Fibroblast of lung (primary cell): ENCODE results near the gene MRTFA. TPM values are rescaled to one million over a fixed set of nuclear protein-coding genes. Genes with fewer than 3 reads are reported as not detected.
A peak's percentile ranks its signal among the peaks of the same experiment; 100 is the strongest.

Experiments used
- DNase-seq, 2 donors: peaks; one replicate each; pipeline versions ENCODE4 v3.0.0 to v3.0.0-alpha.2; 2010; ENCODE audit warnings: low read depth in 2 of 2
- H2AFZ ChIP-seq: 2 replicates; pipeline ENCODE4 v1.5.1; 2012; ENCODE audit warnings: low read length, control low read depth, inconsistent platforms
- H3K27ac ChIP-seq: 2 replicates; pipeline ENCODE4 v1.5.1; 2011; ENCODE audit warnings: low read length, control low read depth; ENCODE audit not compliant: insufficient read depth
- H3K27me3 ChIP-seq: 2 replicates; pipeline ENCODE4 v1.5.1; 2011; ENCODE audit warnings: mild to moderate bottlenecking, low read length; ENCODE audit not compliant: control insufficient read depth, insufficient read depth
- H3K36me3 ChIP-seq: 2 replicates; pipeline ENCODE4 v1.5.1; 2011; ENCODE audit warnings: low read length; ENCODE audit not compliant: control insufficient read depth, insufficient read depth
- H3K4me1 ChIP-seq: 2 replicates; pipeline ENCODE4 v1.5.1; 2011; ENCODE audit warnings: low read length; ENCODE audit not compliant: control insufficient read depth, insufficient read depth; ENCODE audit errors: extremely low read depth
- H3K4me2 ChIP-seq: 2 replicates; pipeline ENCODE4 v1.5.1; 2011; ENCODE audit warnings: low read length, control low read depth; ENCODE audit not compliant: insufficient read depth; ENCODE audit errors: extremely low read depth
- H3K4me3 ChIP-seq, 4 experiments: fragments of 200-600 bp in 1 of 4; sonication (generic) in 1 of 4; replicated peaks in 1 of 4; 2 replicates each; pipeline ENCODE4 v1.5.1; 2011 to 2016; ENCODE audit warnings: low read length in 4 of 4, low read depth in 3 of 4, mild to moderate bottlenecking in 3 of 4, control low read depth in 2 of 4, inconsistent platforms in 1 of 4, mixed read lengths in 1 of 4; ENCODE audit not compliant: insufficient read depth in 1 of 4; ENCODE audit errors: control extremely low read depth in 1 of 4
- H3K79me2 ChIP-seq: 2 replicates; pipeline ENCODE4 v1.5.1; 2012; ENCODE audit warnings: mild to moderate bottlenecking, low read length, inconsistent platforms; ENCODE audit not compliant: control insufficient read depth, insufficient read depth
- H3K9ac ChIP-seq: 2 replicates; pipeline ENCODE4 v1.5.1; 2011; ENCODE audit warnings: mild to moderate bottlenecking, low read length, control low read depth; ENCODE audit not compliant: insufficient read depth
- H3K9me3 ChIP-seq: 2 replicates; pipeline ENCODE4 v1.5.1; 2012; ENCODE audit warnings: low read depth, low read length; ENCODE audit not compliant: control insufficient read depth, insufficient read depth
- H4K20me1 ChIP-seq: 2 replicates; pipeline ENCODE4 v1.5.1; 2011; ENCODE audit warnings: low read length; ENCODE audit not compliant: control insufficient read depth, insufficient read depth; ENCODE audit errors: extremely low read depth
- EZH2 ChIP-seq: IDR thresholded peaks from 2 replicates; pipeline ENCODE4 v1.5.1; 2012; ENCODE audit warnings: low read length, control low read depth, mild to moderate bottlenecking; ENCODE audit errors: missing control alignments
- polyA plus RNA-seq, 2 donors: library from polyadenylated mRNA; depleted of rRNA in 1 of 2; stranded (reverse) in 1 of 2; unstranded in 1 of 2; fragments of >200 nt; gene quantifications; 2 replicates each; pipeline ENCODE4 v1.2.1, GENCODE V29; 2011 to 2012; ENCODE audit warnings: missing spikeins in 1 of 2
- total RNA-seq: library from RNA; depleted of rRNA; stranded (reverse); fragments of >200 nt; gene quantifications from 2 replicates; pipeline ENCODE4 v1.2.1, GENCODE V29; 2014
- TF ChIP-seq, protein P1 (sequence below), 2 donors: IDR thresholded peaks in 1 of 2; conservative IDR thresholded peaks in 1 of 2; 1 replicate in 1 of 2; 2 replicates in 1 of 2; pipeline ENCODE4 v1.5.1; 2011 to 2012; ENCODE audit warnings: low read length in 2 of 2, control low read depth in 1 of 2, inconsistent platforms in 1 of 2, low read depth in 1 of 2, mild to moderate bottlenecking in 1 of 2

MRTFA gene
- total and polyA plus RNA-seq, 2 donors (not counting 1 experiment from before 2014, with no cell fraction given): 7.6 to 23.0 TPM

DNA sequence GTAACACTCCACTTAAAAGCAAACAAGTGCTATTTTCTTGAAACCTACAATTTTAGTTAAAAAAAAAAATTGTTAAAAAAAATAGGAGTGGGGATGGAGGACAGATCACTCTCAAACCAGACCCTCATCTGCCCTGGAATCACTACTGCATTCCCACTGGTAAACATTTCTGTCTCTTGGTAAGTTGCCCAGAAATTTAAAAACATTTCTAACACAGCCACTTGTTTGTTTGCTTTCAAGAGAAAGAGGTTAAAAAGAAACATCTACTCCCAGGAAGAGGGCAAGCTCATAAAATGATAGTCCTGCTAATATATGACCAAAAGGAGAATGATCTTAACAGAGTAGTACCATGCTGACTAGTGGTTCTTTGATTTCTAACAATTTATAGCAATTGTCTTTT lies 182.8 kb downstream of the MRTFA start:
- Histone ChIP-seq H3K4me2 (no peak overlapping the region), H3K9me3 (no peaks in the 10 kb centered on the region), H3K4me3 (no peak overlapping the region), H3K27me3 (no peaks in the 10 kb centered on the region), H3K36me3 (no peaks in the 10 kb centered on the region), H4K20me1 (peaks cover 1% of the 10 kb centered on the region), H3K4me1 (peaks cover 7% of the 10 kb centered on the region), H3K79me2 (no peaks in the 10 kb centered on the region), H3K27ac (no peak overlapping the region), H3K9ac (no peak overlapping the region), H2AFZ (no peak overlapping the region)
- DNase-seq: peak in 1 of 2 donors; percentile 42
- TF ChIP-seq, protein P1, sequence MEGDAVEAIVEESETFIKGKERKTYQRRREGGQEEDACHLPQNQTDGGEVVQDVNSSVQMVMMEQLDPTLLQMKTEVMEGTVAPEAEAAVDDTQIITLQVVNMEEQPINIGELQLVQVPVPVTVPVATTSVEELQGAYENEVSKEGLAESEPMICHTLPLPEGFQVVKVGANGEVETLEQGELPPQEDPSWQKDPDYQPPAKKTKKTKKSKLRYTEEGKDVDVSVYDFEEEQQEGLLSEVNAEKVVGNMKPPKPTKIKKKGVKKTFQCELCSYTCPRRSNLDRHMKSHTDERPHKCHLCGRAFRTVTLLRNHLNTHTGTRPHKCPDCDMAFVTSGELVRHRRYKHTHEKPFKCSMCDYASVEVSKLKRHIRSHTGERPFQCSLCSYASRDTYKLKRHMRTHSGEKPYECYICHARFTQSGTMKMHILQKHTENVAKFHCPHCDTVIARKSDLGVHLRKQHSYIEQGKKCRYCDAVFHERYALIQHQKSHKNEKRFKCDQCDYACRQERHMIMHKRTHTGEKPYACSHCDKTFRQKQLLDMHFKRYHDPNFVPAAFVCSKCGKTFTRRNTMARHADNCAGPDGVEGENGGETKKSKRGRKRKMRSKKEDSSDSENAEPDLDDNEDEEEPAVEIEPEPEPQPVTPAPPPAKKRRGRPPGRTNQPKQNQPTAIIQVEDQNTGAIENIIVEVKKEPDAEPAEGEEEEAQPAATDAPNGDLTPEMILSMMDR (conservative IDR thresholded peaks at IDR 0.05 in 1 of 2, IDR thresholded peaks at IDR 0.05 in 1 of 2; ENCODE audit: low read depth in 1 of 2, low read length in 2 of 2): no peak
- no peak for TF ChIP-seq EZH2

DNA sequence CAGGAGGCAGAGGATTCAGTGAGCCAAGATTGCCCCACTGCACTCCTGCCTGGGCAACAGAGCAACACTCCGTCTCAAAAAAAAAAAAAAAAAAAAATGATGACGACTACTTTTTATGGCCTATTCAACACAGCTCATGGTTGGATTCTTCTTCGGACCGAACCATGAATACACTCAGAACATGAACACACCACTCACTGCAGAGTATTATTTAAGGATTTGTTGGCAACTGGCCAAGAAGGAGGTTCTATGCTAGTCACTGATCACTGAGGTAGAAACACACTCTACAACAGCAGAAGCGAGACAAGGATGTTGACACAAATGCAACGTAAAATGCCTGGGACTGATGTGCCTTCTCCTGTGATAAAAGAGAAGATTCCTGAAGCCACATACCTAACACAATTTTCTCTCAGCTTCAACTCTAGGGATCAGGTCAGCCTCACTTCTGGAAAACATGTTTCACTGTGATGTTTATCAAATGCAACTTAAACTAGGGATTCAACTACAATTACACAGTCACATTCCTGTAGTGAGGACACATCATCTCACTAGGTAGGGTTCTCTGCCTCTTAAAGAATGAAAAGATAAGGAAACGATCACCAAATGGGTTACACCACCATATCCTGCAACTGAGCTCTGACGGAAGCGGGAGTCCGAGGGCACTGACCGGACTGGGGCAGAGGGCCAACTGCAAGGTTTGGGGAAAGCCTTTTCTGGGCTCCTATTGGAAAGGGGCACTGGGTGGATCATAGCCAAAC lies 183.6 kb downstream of the MRTFA start:
- Histone ChIP-seq H3K9me3 (no peaks in the 10 kb centered on the region), H2AFZ (no peak overlapping the region), H3K36me3 (no peaks in the 10 kb centered on the region), H3K27me3 (no peaks in the 10 kb centered on the region), H3K9ac (no peak overlapping the region), H3K4me2 (no peak overlapping the region), H3K4me3 (no peak overlapping the region), H3K4me1 (peaks cover 9% of the 10 kb centered on the region), H3K79me2 (no peaks in the 10 kb centered on the region), H3K27ac (no peak overlapping the region), H4K20me1 (peaks cover 1% of the 10 kb centered on the region)
- TF ChIP-seq, protein P1 (conservative IDR thresholded peaks at IDR 0.05 in 1 of 2, IDR thresholded peaks at IDR 0.05 in 1 of 2; ENCODE audit: low read depth in 1 of 2, low read length in 2 of 2): no peak
- TF ChIP-seq EZH2: no peak
- peak in 1 of 2 donors; percentile 61 for DNase-seq

DNA sequence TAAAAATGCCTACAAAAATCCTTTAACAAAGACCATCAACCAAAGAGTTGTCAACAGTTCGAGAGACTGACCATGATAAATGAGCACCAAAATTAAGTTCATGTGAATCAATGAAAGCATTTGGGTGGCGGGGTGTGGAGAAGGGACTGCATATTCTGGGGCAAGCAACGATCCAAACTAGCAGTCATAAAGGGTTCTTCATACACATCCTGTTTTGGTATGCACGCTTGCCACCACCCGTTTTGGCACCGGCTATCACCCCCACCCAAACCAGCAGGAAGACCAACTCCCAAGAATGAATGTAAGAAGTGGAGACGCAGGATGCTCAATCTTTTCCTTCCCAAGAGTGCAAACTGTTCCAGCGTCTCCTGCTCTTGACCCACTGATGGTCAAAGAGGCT lies 185.3 kb downstream of the MRTFA start:
- TF ChIP-seq, protein P1 (conservative IDR thresholded peaks at IDR 0.05 in 1 of 2, IDR thresholded peaks at IDR 0.05 in 1 of 2; ENCODE audit: low read depth in 1 of 2, low read length in 2 of 2): no peak
- no peak for TF ChIP-seq EZH2
- Histone ChIP-seq H3K27me3 (no peaks in the 10 kb centered on the region), H4K20me1 (peaks cover 1% of the 10 kb centered on the region), H3K9ac (no peak overlapping the region), H3K27ac (no peak overlapping the region), H3K79me2 (peaks cover 7% of the 10 kb centered on the region), H3K4me1 (peaks cover 11% of the 10 kb centered on the region), H3K36me3 (no peaks in the 10 kb centered on the region), H3K4me2 (no peak overlapping the region), H3K4me3 (no peak overlapping the region), H2AFZ (no peak overlapping the region), H3K9me3 (no peaks in the 10 kb centered on the region)
- DNase-seq: no peak
